SK-N-MC (cell line): ENCODE results near the gene CAMK1D.

Experiments used
- DNase-seq: peaks from one replicate; pipeline ENCODE4 v3.0.0-alpha.2; 2011; ENCODE audit warnings: low read depth, low spot score
- H3K27ac ChIP-seq: fragments of 200-600 bp; sonication (generic); 2 replicates; pipeline ENCODE4 v1.5.1; 2016; ENCODE audit warnings: mixed run types
- H3K36me3 ChIP-seq: fragments of 200-600 bp; sonication (generic); 2 replicates; pipeline ENCODE4 v1.6.1; 2017; ENCODE audit warnings: antibody characterized with exemption, low read length, mixed read lengths; ENCODE audit not compliant: insufficient read depth
- H3K4me3 ChIP-seq: fragments of 200-600 bp; sonication (generic); 2 replicates; pipeline ENCODE4 v1.5.1; 2016
- H3K9ac ChIP-seq: fragments of 200-600 bp; sonication (generic); 2 replicates; pipeline ENCODE4 v1.8.0; 2017; ENCODE audit warnings: mixed run types, mixed read lengths; ENCODE audit not compliant: insufficient read length
- H3K9me3 ChIP-seq: fragments of 200-600 bp; sonication (generic); 2 replicates; pipeline ENCODE4 v1.6.1; 2017; ENCODE audit warnings: low read depth, mild to moderate bottlenecking, antibody characterized with exemption, low read length, moderate library complexity, mixed read lengths
- EZH2 ChIP-seq: fragments of 200-600 bp; sonication (generic); IDR thresholded peaks from one replicate; pipeline ENCODE4 v1.6.1; 2017; ENCODE audit warnings: antibody characterized with exemption
- FOXP2 ChIP-seq: optimal IDR thresholded peaks from 2 replicates; pipeline ENCODE3; 2011; ENCODE audit warnings: mild to moderate bottlenecking, moderate library complexity; ENCODE audit not compliant: insufficient read depth; ENCODE audit errors: extremely low read length, control extremely low read depth
- POLR2AphosphoS5 ChIP-seq: IDR thresholded peaks from 2 replicates; pipeline ENCODE4 v1.6.1; 2012; ENCODE audit warnings: mild to moderate bottlenecking, low read depth, low read length, borderline replicate concordance

Gene CAMK1D

GRCh38 chr10:12509016-12509793 lies 159.9 kb downstream of the CAMK1D start:
- Histone ChIP-seq H3K27ac (no peak overlapping the region), H3K9ac (no peak overlapping the region), H3K36me3 (no peaks in the 10 kb centered on the region), H3K9me3 (no peaks in the 10 kb centered on the region), H3K4me3 (no peak overlapping the region)
- no peak for DNase-seq
- TF ChIP-seq POLR2AphosphoS5 = no peak
- no peak for TF ChIP-seq EZH2
- no peak for TF ChIP-seq FOXP2

GRCh38 chr10:12509794-12510100 lies 160.4 kb downstream of the CAMK1D start:
- no peak for DNase-seq
- H3K9me3 ChIP-seq = no peaks in the 10 kb centered on the region
- no peak overlapping the region for H3K4me3 ChIP-seq
- TF ChIP-seq EZH2 (no peak), POLR2AphosphoS5 (no peak), FOXP2 (no peak)
- no peak overlapping the region for H3K27ac ChIP-seq
- H3K36me3 ChIP-seq = no peaks in the 10 kb centered on the region
- no peak overlapping the region for H3K9ac ChIP-seq

GRCh38 chr10:12510501-12510941 lies 161.2 kb downstream of the CAMK1D start:
- no peaks in the 10 kb centered on the region for H3K9me3 ChIP-seq
- no peaks in the 10 kb centered on the region for H3K36me3 ChIP-seq
- no peak for DNase-seq
- H3K4me3 ChIP-seq = peak overlapping the region; percentile 64
- peak overlapping the region; percentile 32 for H3K9ac ChIP-seq
- H3K27ac ChIP-seq = peak overlapping the region; percentile 54; the same call in 1 of the 2 replicates
- TF ChIP-seq POLR2AphosphoS5 (no peak), FOXP2 (no peak), EZH2 (no peak)

- TF ChIP-seq FOXP2 = no peak
- no peak for TF ChIP-seq POLR2AphosphoS5
- TF ChIP-seq EZH2 = no peak
These were observed 161.6 kb downstream of the CAMK1D start for GRCh38 chr10:12510984-12511383.

DNA sequence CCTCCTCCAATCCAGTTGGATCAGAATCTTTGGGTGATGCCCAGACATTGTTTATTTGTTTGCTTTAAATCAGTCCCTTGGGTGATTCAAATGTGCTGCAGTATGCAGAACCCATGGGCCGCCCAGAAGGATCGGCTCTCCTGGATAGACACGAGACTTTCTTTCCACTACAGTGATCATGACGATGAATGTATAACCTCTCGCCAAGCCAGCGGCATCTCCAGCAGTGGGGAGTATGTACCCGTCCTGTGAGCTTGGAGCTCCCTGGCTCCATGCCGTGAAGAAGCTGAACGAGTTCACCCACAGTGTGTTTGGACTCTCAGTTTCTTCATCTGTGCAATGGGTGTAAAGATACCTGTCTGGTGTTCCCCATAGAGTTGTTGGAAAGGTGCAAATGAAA lies 162.3 kb downstream of the CAMK1D start:
- Histone ChIP-seq H3K27ac (no peak overlapping the region), H3K36me3 (no peaks in the 10 kb centered on the region), H3K9ac (no peak overlapping the region), H3K4me3 (no peak overlapping the region), H3K9me3 (no peaks in the 10 kb centered on the region)
- TF ChIP-seq EZH2 (no peak), FOXP2 (no peak), POLR2AphosphoS5 (no peak)
- no peak for DNase-seq

More at GRCh38 chr10:12510984-12511383, 161.6 kb downstream of the CAMK1D start:
- no peak overlapping the region for H3K9ac ChIP-seq
- H3K36me3 ChIP-seq = no peaks in the 10 kb centered on the region
- H3K27ac ChIP-seq = peak overlapping the region; percentile 54; the same call in 1 of the 2 replicates
- no peak for DNase-seq
- H3K9me3 ChIP-seq = no peaks in the 10 kb centered on the region
- H3K4me3 ChIP-seq = peak overlapping the region; percentile 64

DNA sequence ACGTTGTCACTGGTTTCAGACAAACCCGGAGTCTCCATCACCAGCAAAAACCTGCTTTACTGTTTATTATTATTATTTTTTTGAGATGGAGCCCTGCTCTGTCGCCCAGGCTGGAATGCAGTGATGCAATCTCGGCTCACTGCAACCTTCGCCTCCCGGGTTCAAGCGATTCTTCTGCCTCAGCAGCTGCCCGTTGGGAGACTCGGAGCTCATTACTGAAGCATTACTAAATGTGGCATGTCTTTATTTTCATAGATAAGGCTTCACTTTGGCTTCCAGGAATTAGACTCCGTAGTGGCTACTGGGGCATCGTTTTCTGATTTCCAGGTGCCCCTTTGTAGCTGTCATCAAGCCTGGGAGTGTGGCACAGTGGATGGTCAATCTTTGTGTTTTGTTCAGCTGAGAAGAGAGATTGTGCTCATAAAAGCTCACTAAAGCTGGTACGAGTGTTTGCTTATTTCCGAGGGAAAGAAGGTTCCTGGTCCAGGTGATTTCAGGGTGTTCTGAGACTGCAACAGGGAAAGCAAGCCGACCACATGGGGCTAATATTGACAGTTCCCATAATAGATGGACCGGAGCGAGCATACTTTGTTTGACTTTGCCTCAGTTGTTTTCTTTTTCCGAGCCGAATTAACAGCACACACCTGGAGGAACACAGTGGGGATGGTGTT lies 163.1 kb downstream of the CAMK1D start:
- H3K27ac ChIP-seq = no peak overlapping the region
- H3K36me3 ChIP-seq = no peaks in the 10 kb centered on the region
- H3K4me3 ChIP-seq = no peak overlapping the region
- no peaks in the 10 kb centered on the region for H3K9me3 ChIP-seq
- TF ChIP-seq EZH2 (no peak), POLR2AphosphoS5 (no peak), FOXP2 (no peak)
- H3K9ac ChIP-seq = no peak overlapping the region
- no peak for DNase-seq

- no peak for DNase-seq
- no peaks in the 10 kb centered on the region for H3K36me3 ChIP-seq
- H3K9me3 ChIP-seq = no peaks in the 10 kb centered on the region
- no peak overlapping the region for H3K9ac ChIP-seq
- no peak overlapping the region for H3K27ac ChIP-seq
- H3K4me3 ChIP-seq = no peak overlapping the region
- TF ChIP-seq POLR2AphosphoS5 (no peak), EZH2 (no peak), FOXP2 (no peak)
These were observed 163.6 kb downstream of the CAMK1D start for GRCh38 chr10:12513003-12513365.

DNA sequence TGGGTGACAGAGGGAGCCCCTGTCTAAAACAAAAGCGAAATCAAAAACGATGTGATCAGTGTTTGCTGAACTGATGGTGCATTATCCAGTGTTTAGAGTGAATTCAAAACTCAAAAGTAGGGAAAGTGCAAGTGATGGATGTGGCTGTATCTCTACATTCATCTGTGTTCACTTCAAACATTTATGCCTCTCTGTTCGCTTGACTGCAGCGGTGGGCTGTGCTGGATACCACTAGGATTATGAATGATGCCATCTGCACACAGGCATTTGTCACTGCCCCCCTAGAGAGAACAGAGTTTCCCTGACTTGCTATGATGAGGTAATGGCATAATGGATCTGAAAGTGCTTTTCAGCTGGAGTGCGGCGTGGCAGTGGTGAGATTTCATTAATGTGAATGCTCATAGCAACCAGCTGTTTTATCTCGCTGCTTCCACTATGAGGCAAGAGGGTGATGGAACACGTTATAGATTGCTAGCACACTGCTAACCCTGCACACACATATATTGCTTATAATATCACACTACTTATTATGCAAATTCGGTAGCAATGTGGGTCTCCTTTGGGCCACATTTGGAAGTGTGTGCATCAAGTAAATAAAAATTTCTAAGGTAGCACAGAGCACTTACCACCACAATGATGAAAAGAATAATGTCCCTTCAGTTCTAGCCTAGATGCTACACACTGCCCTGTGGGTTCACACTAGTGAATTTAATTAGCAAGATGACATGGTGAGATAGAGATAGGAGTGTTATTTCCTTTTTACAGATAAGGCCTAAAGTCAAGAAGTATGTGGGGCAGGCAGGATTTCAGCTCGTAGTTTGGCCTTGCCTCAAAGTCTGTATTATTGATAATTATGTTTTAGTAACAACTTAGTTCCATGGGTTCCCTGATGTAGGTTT lies 164.7 kb downstream of the CAMK1D start:
- Histone ChIP-seq H3K9me3 (no peaks in the 10 kb centered on the region), H3K9ac (no peak overlapping the region), H3K27ac (no peak overlapping the region), H3K36me3 (no peaks in the 10 kb centered on the region), H3K4me3 (no peak overlapping the region)
- TF ChIP-seq EZH2 = no peak
- no peak for TF ChIP-seq FOXP2
- no peak for TF ChIP-seq POLR2AphosphoS5
- DNase-seq = no peak
